ENCODE measurements around the gene BAZ2B. TPM values are rescaled to one million over a fixed set of nuclear protein-coding genes. Genes with fewer than 3 reads are reported as not detected.

Gene BAZ2B
- total and polyA plus RNA-seq, 2 of the 13 experiments (the other 11 are each of a cell fraction or from before 2014, with no cell fraction given): 14.0 to 15.1 TPM

DNA sequence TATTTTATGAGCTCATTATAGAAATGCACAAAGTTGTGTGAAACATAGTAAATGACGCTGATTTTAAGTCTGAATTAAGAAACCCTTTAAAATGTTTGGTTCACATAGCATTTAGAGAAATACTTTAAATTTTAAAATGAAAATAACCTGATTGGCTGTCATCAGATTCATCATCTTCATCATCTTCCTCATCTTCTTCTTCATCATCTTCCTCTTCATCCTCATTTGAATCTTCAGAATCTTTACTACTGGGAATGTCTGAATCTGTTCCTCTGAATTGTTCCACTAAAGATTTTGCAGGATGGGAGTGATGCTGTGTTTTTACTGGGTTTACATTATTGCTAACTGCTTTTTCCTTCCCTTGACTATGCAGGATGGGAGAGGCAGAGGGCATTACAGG lies 183.7 kb downstream of the BAZ2B start:
- Histone ChIP-seq H2AFZ (ENCODE audit: low read length) (no peak overlapping the region), H3K9me3 (ENCODE audit: low read length) (no peaks in the 10 kb centered on the region), H3K27me3 (ENCODE audit: control insufficient read depth in 1 of 2, insufficient read depth in 2 of 2, low read length in 2 of 2) (no peaks in the 10 kb centered on the region), H4K20me1 (ENCODE audit: insufficient read depth, low read length) (no peaks in the 10 kb centered on the region), H3K79me2 (ENCODE audit: insufficient read depth, low read length) (no peaks in the 10 kb centered on the region), H3K4me1 (ENCODE audit: insufficient read depth, low read length) (no peaks in the 10 kb centered on the region), H3K9ac (ENCODE audit: insufficient read depth, low read depth, low read length) (no peak overlapping the region), H3K36me3 (replicated peaks in 1 of 2; ENCODE audit: control insufficient read depth in 1 of 2, insufficient read depth in 2 of 2, low read length in 2 of 2) (no peaks in the 10 kb centered on the region; a peak in 1 of 5 replicates), H3K4me3 (replicated peaks in 1 of 3; ENCODE audit: insufficient read depth in 1 of 3, low read depth in 2 of 3, low read length in 3 of 3) (no peak overlapping the region), H3K27ac (ENCODE audit: extremely low read length, insufficient read depth, low read length) (no peak overlapping the region), H3K4me2 (ENCODE audit: low read depth, low read length) (no peak overlapping the region)
- FAIRE-seq (no peak), DNase-seq (ENCODE audit: low spot score) (no peak), ATAC-seq (no peak)
- in situ Hi-C loops (cut with HindIII; ENCODE audit: extremely low pct_ligation_motif_present, low pct_unique_long_range_greater_than_20kb): no loop called here
- CTCF ChIA-PET (ENCODE audit: low intra/inter-chr PET ratio, low total read pairs): no interaction called here
- TF ChIP-seq, protein P1, sequence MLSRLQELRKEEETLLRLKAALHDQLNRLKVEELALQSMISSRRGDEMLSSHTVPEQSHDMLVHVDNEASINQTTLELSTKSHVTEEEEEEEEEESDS (CRISPR knock-in tag; IDR thresholded peaks at IDR 0.05; ENCODE audit: borderline replicate concordance): no peak
- TF ChIP-seq ZNF253 (CRISPR knock-in tag; IDR thresholded peaks at IDR 0.05; ENCODE audit: borderline replicate concordance): no peak
- TF ChIP-seq CBX5 (CRISPR knock-in tag; IDR thresholded peaks at IDR 0.05; ENCODE audit: borderline replicate concordance): no peak
- TF ChIP-seq ZNF589 (CRISPR knock-in tag; conservative IDR thresholded peaks at IDR 0.05): no peak
- no peak for TF ChIP-seq MTF2 (CRISPR knock-in tag; IDR thresholded peaks at IDR 0.05; ENCODE audit: borderline replicate concordance)
- TF ChIP-seq ZNF782 (CRISPR knock-in tag; IDR thresholded peaks at IDR 0.05; ENCODE audit: borderline replicate concordance): no peak
- no peak for TF ChIP-seq NR2F2 (IDR thresholded peaks at IDR 0.05; ENCODE audit: borderline replicate concordance, low read depth)
- TF ChIP-seq HDAC6 (IDR thresholded peaks at IDR 0.05; ENCODE audit: low read depth, low read length): no peak
- WGBS (ENCODE audit: low lambda C conversion rate): 92% methylated on average over 1 of the region's 1 CpG
- intact Hi-C loops (cut with micrococcal nuclease; ENCODE audit: unreplicated experiment): no loop called here
- no TSS peak for BruUV-seq (replicated peaks)
- POLR2A ChIA-PET: interaction anchor here (0.7 kb wide), 1 partner anchor 183 kb away, joined by 3 read pairs; no protein-coding TSS in a partner anchor

DNA sequence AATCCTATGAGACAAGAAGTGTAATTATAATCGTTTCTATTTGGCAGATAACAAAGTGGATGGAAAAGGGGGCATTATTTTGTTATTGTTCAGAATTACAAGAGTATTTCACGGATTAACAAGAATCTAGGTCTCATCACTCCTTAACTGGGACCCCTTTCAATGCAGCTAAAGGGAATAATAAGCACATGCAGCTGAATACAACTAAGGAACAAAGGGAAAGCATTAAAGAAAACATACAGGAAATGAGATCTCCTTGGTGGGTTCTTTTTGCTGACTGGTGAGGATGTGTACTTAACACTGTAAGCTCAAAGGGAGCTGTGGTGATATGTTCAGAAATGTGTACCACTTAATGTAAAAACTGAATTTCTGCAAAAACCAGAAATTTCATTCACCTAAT lies 189.3 kb downstream of the BAZ2B start:
- in situ Hi-C loops (cut with HindIII; ENCODE audit: extremely low pct_ligation_motif_present, low pct_unique_long_range_greater_than_20kb): no loop called here
- TF ChIP-seq, protein P2, sequence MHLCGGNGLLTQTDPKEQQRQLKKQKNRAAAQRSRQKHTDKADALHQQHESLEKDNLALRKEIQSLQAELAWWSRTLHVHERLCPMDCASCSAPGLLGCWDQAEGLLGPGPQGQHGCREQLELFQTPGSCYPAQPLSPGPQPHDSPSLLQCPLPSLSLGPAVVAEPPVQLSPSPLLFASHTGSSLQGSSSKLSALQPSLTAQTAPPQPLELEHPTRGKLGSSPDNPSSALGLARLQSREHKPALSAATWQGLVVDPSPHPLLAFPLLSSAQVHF (CRISPR knock-in tag; IDR thresholded peaks at IDR 0.05): no peak
- peak in 1 of 2 experiments; percentile 22; a peak in 1 of 4 replicates for TF ChIP-seq MAFK (conservative IDR thresholded peaks at IDR 0.05 in 1 of 2, IDR thresholded peaks at IDR 0.05 in 1 of 2; ENCODE audit: low read length in 2 of 2)
- Histone ChIP-seq H2AFZ (ENCODE audit: low read length) (no peak overlapping the region), H3K79me2 (ENCODE audit: insufficient read depth, low read length) (no peaks in the 10 kb centered on the region), H4K20me1 (ENCODE audit: insufficient read depth, low read length) (no peaks in the 10 kb centered on the region), H3K4me1 (ENCODE audit: insufficient read depth, low read length) (no peaks in the 10 kb centered on the region), H3K36me3 (replicated peaks in 1 of 2; ENCODE audit: control insufficient read depth in 1 of 2, insufficient read depth in 2 of 2, low read length in 2 of 2) (no peaks in the 10 kb centered on the region), H3K27ac (ENCODE audit: extremely low read length, insufficient read depth, low read length) (no peak overlapping the region), H3K4me3 (replicated peaks in 1 of 3; ENCODE audit: insufficient read depth in 1 of 3, low read depth in 2 of 3, low read length in 3 of 3) (no peak overlapping the region), H3K9me3 (ENCODE audit: low read length) (no peaks in the 10 kb centered on the region), H3K27me3 (ENCODE audit: control insufficient read depth in 1 of 2, insufficient read depth in 2 of 2, low read length in 2 of 2) (no peaks in the 10 kb centered on the region), H3K9ac (ENCODE audit: insufficient read depth, low read depth, low read length) (no peak overlapping the region), H3K4me2 (ENCODE audit: low read depth, low read length) (no peak overlapping the region)
- WGBS (ENCODE audit: low lambda C conversion rate): 64% methylated on average over 2 of the region's 2 CpGs
- ChIA-PET POLR2A (no interaction called here), CTCF (ENCODE audit: low intra/inter-chr PET ratio, low total read pairs) (no interaction called here)
- DNase-seq (ENCODE audit: low spot score) (no peak), FAIRE-seq (no peak), ATAC-seq (no peak)
- no TSS peak for BruUV-seq (replicated peaks)
- intact Hi-C loops (cut with micrococcal nuclease; ENCODE audit: unreplicated experiment): no loop called here
